Measurements from ENCODE around the gene SIGLEC6.

The SIGLEC6 gene

DNA sequence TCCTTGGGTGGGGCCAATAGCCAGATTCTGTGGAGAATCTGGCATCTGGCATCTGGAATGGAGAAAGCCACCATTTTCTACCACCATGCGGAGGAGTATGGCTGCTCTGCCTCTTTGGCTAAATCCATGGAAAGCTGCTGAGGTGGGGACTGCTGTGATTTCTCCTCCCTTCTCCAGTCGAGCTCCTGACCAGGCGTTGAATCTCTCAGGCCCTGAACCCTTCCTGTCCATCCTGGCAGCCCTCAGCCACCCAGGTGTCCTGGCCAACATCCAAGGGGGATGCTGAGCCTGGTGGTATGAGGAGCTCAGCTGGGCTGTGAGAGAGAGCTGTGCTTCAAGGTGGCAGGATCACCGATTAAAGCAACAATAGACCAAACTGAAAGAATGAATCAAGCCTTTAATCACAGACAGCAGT, 17.4 kb upstream of the SIGLEC6 start:
- no peak overlapping the region for H3K4me3 ChIP-seq (ENCODE audit: low read length)
- TF ChIP-seq, protein P1, sequence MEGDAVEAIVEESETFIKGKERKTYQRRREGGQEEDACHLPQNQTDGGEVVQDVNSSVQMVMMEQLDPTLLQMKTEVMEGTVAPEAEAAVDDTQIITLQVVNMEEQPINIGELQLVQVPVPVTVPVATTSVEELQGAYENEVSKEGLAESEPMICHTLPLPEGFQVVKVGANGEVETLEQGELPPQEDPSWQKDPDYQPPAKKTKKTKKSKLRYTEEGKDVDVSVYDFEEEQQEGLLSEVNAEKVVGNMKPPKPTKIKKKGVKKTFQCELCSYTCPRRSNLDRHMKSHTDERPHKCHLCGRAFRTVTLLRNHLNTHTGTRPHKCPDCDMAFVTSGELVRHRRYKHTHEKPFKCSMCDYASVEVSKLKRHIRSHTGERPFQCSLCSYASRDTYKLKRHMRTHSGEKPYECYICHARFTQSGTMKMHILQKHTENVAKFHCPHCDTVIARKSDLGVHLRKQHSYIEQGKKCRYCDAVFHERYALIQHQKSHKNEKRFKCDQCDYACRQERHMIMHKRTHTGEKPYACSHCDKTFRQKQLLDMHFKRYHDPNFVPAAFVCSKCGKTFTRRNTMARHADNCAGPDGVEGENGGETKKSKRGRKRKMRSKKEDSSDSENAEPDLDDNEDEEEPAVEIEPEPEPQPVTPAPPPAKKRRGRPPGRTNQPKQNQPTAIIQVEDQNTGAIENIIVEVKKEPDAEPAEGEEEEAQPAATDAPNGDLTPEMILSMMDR (IDR thresholded peaks at IDR 0.05; ENCODE audit: insufficient read depth, low read depth, low read length, missing control alignments) = no peak
- no peak for DNase-seq (ENCODE audit: low read depth)

DNA sequence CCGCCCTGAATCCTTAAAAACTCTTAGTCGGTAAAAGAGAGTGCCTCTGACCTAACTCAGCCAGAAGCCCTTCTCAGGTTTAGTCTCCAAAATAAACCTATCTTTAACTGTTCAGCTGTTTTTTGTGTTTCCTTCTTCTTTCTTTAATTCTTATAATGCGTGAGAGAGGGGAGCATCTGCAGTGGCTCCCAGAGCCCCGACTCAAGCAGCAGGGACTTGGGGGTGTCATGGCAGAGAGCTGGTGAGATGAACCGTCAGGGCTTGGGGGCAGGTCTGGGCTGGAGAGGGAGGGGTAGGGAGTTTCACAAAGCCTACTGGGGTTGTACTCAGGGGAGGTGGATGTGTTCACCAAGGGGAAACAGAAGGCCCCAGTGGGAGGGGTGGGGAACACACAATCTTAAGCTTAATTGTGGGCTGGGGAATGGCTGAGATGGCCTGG, 16.8 kb upstream of the SIGLEC6 start:
- DNase-seq (ENCODE audit: low read depth) = no peak
- TF ChIP-seq, protein P1 (IDR thresholded peaks at IDR 0.05; ENCODE audit: insufficient read depth, low read depth, low read length, missing control alignments) = no peak
- H3K4me3 ChIP-seq (ENCODE audit: low read length) = no peak overlapping the region

DNA sequence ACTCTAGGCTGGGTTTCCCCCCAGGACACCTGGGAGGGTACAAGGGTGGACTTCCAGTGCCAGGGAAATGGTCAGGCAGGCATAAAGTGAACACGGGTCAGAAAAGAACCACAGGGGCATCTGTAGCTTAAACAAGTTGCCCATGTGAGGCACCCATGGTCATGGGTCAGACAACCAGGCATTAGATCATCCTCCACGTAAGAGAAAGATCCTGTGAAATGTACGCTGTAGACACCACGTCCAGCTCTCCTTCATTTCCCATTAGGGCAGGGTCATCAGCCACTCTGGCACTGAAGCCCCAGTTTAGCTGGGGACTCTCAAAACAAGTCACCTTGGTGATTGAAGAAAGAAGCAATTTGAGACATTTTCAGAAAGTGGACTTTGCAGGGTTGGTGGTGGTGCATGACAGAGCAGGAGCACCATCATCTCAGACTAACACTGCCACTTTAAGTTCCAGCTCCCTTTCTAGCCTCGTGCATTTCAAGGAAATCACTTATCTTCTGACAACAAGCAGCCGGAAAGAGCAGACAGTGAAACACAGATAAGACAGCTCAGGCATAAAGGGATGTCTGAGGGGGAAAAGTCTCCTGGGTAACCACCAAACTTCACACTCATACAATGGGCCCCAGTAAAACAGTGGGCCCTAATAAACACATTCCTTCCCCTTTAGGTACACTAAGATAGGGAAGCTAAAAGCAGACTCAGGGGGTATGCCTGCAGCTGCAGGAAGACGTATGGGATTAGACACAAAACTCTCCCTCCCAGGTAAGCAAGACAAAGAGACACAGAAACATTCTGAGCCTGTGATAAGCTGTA, 16.1 kb upstream of the SIGLEC6 start:
- TF ChIP-seq, protein P1 (IDR thresholded peaks at IDR 0.05; ENCODE audit: insufficient read depth, low read depth, low read length, missing control alignments) = no peak
- H3K4me3 ChIP-seq (ENCODE audit: low read length) = no peak overlapping the region
- no peak for DNase-seq (ENCODE audit: low read depth)

DNA sequence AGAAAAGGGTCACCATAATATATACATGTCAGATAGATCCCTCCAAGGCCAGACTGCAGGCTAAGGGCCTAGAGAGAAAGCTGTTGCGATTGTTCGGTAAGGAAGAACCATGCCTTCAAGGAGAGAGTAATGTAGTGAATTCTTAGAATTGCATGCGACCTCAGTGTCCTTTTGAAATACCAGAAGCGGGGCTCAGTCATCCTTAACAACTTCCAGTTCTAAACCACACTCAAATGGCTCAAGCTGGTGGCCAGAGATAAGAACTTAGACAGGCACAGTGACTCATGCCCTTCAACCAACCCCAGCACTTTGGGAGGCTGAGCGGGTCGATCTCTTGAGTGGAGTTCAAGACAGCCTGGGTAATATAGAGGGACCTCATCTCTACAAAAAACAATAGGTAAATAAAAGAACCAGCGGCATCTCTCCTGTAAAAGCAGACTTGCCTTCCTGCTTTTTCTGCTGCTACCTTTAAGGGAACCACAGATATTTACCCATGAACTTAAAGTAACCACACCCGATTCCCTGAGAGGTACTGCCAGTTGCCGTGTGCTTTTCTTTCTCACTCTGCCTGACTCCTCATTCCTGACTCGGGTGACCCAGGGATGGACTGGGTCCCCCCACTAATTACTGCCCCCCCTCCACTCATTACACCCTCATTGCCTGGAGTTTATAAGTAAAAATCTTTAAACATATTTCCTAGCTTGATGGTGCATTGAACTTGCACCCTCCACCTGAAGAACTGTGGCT, 15.4 kb upstream of the SIGLEC6 start:
- DNase-seq (ENCODE audit: low read depth) = no peak
- TF ChIP-seq, protein P1 (IDR thresholded peaks at IDR 0.05; ENCODE audit: insufficient read depth, low read depth, low read length, missing control alignments) = no peak
- H3K4me3 ChIP-seq (ENCODE audit: low read length) = no peak overlapping the region

DNA sequence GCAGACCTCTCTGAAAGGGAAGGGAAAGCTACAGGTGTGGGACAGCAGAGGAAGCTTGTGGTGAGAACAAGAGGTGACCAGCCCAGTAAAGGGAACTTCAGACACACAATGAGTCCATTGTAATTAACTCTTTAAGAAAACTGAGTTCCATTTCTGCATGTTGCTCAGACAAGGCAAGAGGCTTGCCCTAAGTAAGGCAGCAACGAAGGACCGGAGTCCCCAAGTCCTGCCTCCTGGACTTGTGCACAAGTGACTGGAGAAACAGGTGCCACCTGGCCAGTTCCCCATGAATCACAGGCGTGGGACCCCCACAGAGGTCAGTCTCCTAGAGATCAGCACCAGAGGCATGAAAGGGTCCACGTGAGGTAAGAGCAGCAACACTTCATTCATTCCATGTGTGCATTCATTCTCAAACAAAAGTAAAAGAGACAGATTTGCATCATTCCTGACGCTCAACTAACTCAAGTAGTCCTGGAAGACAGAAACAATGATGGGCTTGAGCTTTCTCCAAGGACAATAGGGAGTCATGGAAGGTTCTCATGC, 14.7 kb upstream of the SIGLEC6 start:
- TF ChIP-seq, protein P1 (IDR thresholded peaks at IDR 0.05; ENCODE audit: insufficient read depth, low read depth, low read length, missing control alignments) = no peak
- DNase-seq (ENCODE audit: low read depth) = no peak
- no peak overlapping the region for H3K4me3 ChIP-seq (ENCODE audit: low read length)

DNA sequence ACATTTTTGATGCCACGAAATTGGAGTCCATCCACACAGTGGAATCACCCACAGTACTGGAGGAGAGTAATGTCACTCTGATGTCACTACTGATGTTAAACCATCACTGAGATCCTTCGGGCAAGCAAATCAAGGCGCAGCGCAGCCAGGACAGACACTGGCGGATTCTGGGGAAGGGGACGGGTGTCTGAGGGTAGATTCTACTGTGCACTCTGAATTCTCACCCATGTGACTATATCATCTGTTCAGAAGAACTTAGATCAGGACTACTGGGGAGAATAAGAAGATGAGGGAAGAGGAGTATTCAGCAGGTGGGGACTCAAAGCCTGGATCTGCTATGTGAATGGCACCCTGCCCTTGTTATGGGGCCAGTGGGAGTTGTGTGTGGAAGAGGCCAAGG, 12.6 kb upstream of the SIGLEC6 start:
- H3K4me3 ChIP-seq (ENCODE audit: low read length) = no peak overlapping the region
- no peak for DNase-seq (ENCODE audit: low read depth)
- TF ChIP-seq, protein P1 (IDR thresholded peaks at IDR 0.05; ENCODE audit: insufficient read depth, low read depth, low read length, missing control alignments) = no peak

Measured in epithelial cell of esophagus (primary cell).